Nephron progenitor cell (in vitro differentiated cells): ENCODE measurements around the gene FCGBP.

Source experiments
- DNase-seq: peaks from one replicate; pipeline ENCODE4 v3.0.0; 2021
- H3K27ac Mint-ChIP-seq: 2 replicates; pipeline ENCODE4 v1.8.0; 2021; ENCODE audit warnings: mild to moderate bottlenecking, moderate library complexity, mixed read lengths
- H3K27me3 Mint-ChIP-seq: 2 replicates; pipeline ENCODE4 v1.8.0; 2021; ENCODE audit warnings: mild to moderate bottlenecking, low read depth, mixed read lengths; ENCODE audit not compliant: poor library complexity
- H3K36me3 Mint-ChIP-seq: 2 replicates; pipeline ENCODE4 v1.8.0; 2021; ENCODE audit warnings: low read depth, mixed read lengths
- H3K4me1 Mint-ChIP-seq: 2 replicates; pipeline ENCODE4 v1.8.0; 2021; ENCODE audit warnings: mixed read lengths
- H3K4me3 Mint-ChIP-seq: 2 replicates; pipeline ENCODE4 v1.8.0; 2021; ENCODE audit warnings: mild to moderate bottlenecking, moderate library complexity, mixed read lengths
- H3K9me3 Mint-ChIP-seq: 2 replicates; pipeline ENCODE4 v1.8.0; 2021; ENCODE audit warnings: mild to moderate bottlenecking, moderate library complexity, mixed read lengths
- TF ChIP-seq, protein P1 (sequence below): fragments of 200-600 bp; sonication (generic); IDR thresholded peaks from 2 replicates; pipeline ENCODE4 v1.5.0; 2021; ENCODE audit warnings: antibody characterized with exemption

Gene FCGBP

DNA sequence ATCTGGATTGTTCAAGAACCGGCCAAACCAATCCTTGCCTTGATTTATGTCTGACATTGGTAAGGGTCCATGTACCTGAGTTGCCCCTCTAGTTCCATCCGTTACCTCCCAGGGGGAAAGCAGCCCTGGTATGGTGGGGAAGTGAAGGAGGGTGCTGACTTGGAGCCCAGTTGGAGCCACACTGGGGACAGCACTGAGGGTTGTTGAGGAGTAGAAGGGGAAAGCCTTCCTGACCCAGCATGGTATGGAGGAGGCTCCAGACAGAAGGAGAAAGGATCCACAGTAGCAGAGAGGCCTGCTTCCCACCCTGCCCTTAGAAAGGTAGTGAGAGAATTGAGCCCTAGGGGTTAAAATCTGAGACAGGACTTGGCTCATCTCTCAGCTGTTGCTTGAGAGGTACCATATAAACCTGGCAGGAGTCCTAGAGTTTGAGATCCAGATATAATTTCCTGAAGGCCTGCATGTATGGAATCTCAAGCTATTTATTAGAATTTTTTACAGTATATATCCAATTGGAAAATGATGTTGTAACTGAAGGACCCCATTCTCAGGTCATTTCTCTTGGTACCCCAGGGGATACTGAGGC, 16.7 kb upstream of the FCGBP start:
- Mint-ChIP-seq H3K4me3 (no peak overlapping the region), H3K9me3 (no peaks in the 10 kb centered on the region), H3K4me1 (no peaks in the 10 kb centered on the region), H3K27ac (no peak overlapping the region), H3K36me3 (no peaks in the 10 kb centered on the region), H3K27me3 (peaks cover 6% of the 10 kb centered on the region)
- no peak for DNase-seq
- TF ChIP-seq, protein P1, sequence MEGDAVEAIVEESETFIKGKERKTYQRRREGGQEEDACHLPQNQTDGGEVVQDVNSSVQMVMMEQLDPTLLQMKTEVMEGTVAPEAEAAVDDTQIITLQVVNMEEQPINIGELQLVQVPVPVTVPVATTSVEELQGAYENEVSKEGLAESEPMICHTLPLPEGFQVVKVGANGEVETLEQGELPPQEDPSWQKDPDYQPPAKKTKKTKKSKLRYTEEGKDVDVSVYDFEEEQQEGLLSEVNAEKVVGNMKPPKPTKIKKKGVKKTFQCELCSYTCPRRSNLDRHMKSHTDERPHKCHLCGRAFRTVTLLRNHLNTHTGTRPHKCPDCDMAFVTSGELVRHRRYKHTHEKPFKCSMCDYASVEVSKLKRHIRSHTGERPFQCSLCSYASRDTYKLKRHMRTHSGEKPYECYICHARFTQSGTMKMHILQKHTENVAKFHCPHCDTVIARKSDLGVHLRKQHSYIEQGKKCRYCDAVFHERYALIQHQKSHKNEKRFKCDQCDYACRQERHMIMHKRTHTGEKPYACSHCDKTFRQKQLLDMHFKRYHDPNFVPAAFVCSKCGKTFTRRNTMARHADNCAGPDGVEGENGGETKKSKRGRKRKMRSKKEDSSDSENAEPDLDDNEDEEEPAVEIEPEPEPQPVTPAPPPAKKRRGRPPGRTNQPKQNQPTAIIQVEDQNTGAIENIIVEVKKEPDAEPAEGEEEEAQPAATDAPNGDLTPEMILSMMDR, result no peak

DNA sequence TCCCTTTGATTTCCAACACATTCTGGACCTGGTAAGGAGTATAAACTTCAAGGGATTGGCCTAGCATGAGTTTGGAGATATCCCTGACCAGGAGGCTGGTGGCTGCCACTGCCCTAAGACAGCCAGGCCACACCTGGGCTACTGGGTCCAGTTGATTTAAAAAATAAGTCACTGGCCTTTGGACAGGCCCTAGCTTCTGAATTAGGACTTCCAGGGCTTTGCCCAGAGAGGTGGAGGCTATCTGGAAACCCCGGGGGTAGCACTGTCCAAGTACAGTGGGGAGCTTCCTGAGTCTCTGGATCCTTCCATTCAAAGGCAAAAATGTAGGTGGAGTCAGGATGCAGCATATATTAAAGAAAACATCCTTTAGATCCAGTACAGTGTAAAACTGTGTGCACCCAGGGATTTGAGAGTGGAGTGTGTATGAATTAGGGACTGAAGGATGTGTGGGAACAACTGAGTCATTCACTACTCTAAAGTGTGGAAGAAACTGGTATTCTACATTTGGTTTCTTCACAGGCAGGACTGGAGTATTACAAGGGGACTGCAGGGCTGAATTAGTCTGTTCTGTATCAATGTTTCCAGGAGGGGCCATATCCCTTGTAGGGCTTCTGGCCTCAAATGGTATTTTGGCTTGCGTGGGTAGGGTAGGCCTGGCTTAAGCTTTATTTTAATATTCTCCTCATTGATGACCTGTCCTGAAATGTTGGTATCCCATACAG, 14.8 kb upstream of the FCGBP start:
- DNase-seq, result no peak
- Mint-ChIP-seq H3K9me3 (no peaks in the 10 kb centered on the region), H3K27me3 (peaks cover 6% of the 10 kb centered on the region), H3K4me1 (no peaks in the 10 kb centered on the region), H3K27ac (no peak overlapping the region), H3K4me3 (no peak overlapping the region), H3K36me3 (no peaks in the 10 kb centered on the region)
- TF ChIP-seq, protein P1, result no peak

DNA sequence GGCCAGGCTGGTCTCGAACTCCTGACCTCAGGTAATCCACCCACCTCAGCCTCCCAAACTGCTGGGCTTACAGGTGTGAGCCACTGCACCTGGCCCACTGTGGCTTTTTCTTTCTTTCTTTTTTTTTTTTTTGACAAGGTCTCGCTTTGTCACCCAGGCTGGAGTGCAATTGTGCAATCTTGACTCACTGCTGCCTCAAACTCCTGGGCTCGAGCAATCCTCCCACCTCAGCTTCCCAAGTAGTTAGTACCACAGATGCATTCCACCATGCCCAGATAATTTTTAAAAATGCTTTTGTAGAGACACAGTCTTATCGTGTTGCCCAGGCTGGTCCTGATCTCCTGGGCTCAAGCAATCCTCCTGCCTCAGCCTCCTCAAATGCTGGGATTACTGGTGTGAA, 12.1 kb upstream of the FCGBP start:
- TF ChIP-seq, protein P1, result no peak
- no peak overlapping the region for H3K4me3 Mint-ChIP-seq
- no peaks in the 10 kb centered on the region for H3K36me3 Mint-ChIP-seq
- H3K27ac Mint-ChIP-seq, result peak overlapping the region; percentile 70
- no peaks in the 10 kb centered on the region for H3K9me3 Mint-ChIP-seq
- peaks cover 3% of the 10 kb centered on the region for H3K27me3 Mint-ChIP-seq
- H3K4me1 Mint-ChIP-seq, result peaks cover 16% of the 10 kb centered on the region
- no peak for DNase-seq

DNA sequence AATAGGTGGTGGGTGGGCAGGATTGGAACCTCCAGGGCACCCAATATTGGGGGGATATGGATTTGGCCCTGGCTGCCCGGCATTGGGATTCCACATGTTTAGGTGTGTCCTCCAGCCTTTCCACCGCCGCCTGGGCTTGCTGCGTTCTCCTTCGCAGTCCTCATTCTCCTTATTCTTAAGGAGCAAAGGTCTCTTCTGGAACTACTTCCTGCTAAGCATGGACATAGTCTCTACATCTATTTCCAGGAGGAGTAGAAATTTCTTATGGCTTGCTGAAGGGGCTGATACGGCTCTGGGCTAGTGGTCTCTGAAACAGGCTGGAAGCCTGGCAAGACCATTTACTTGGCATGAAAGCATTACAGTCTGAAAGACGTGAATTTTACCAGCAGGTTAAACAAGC, 9.2 kb upstream of the FCGBP start:
- Mint-ChIP-seq H3K27me3 (peaks cover 9% of the 10 kb centered on the region), H3K9me3 (peaks cover 20% of the 10 kb centered on the region), H3K4me3 (no peak overlapping the region), H3K27ac (no peak overlapping the region), H3K4me1 (peaks cover 21% of the 10 kb centered on the region), H3K36me3 (no peaks in the 10 kb centered on the region)
- no peak for DNase-seq
- TF ChIP-seq, protein P1, result no peak

DNA sequence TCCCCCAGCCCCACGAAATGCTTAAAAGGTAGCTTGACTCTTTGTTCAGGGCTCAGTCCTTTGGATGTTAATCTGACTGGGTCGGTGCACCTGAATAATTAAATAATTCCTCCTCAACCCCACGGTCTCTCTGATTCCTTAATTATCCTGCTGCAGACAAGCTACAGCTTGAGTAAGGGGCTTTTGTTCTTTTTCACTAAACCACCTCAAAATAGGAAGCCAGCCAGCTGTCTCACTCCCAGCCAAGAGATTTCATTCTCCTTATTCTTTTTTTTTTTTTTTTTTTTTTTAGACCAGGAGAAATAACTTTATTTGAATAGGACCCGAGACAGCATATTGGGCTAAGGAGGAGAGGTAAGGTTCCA, 7.9 kb upstream of the FCGBP start:
- peaks cover 12% of the 10 kb centered on the region for H3K27me3 Mint-ChIP-seq
- no peak for DNase-seq
- TF ChIP-seq, protein P1, result no peak
- H3K9me3 Mint-ChIP-seq, result peaks cover 20% of the 10 kb centered on the region
- no peak overlapping the region for H3K4me3 Mint-ChIP-seq
- H3K36me3 Mint-ChIP-seq, result no peaks in the 10 kb centered on the region
- peaks cover 21% of the 10 kb centered on the region for H3K4me1 Mint-ChIP-seq
- peak overlapping the region; percentile 34 for H3K27ac Mint-ChIP-seq
